Embryonic facial prominence (tissue), 1 donor: ENCODE measurements around the gene PCNX2.
"Not testable (repeated sequence)": the region's sequence is repeated elsewhere in the genome, so short reads cannot be mapped to it uniquely, and the experiment has no call there.

Source experiments
- DNase-seq: peaks from one replicate; pipeline ENCODE4 v3.0.0-alpha.2; 2016; ENCODE audit errors: extremely low spot score

PCNX2 gene

DNA sequence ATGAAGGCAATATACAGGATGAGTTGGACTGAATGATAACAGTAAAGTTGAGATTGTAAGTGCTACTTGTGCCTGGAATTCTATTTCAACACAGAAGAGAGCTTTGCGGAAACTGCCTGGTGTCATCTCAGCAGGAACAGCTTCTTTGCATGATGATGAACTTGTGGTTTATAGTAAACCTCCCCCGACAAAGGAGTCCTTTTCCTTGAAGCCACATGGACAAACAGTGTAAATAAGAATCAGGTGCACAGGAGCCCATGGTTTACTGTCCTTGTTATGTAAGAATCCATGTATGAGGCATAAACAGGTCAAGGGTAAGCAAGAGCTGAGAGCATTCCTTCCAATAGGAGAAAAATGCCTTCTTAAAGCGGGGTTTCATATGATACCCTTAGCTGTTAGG is 66.2 kb downstream of the PCNX2 start:
- no peak for DNase-seq

DNA sequence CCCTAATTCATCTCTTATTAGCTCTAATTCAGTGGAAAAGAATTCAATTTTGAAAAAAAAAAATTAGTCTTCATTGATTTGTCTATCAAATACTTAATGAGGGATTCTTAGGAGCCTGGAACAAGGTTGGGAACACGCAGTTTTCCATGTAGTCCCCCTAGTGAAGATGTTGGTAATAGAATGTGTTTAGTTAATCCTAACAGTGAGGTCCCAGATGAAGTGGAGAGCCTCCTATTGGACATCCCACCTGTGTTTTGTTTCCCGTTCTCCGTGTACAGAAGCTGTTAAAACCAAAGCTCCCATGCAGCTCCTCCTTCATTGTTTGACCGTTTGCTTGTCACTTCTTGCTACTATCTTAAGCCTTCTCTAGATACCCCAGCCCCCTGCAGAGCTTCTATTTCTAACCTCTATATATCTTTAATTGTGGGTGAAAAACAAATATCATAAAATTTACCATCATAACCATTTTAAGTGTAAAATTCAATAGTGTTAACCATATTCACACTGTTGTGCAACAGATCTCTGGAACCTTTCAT is 67.5 kb downstream of the PCNX2 start:
- DNase-seq = no peak

GRCh38 chr1:233224311-233224710 is 71.2 kb downstream of the PCNX2 start:
- no peak for DNase-seq

DNA sequence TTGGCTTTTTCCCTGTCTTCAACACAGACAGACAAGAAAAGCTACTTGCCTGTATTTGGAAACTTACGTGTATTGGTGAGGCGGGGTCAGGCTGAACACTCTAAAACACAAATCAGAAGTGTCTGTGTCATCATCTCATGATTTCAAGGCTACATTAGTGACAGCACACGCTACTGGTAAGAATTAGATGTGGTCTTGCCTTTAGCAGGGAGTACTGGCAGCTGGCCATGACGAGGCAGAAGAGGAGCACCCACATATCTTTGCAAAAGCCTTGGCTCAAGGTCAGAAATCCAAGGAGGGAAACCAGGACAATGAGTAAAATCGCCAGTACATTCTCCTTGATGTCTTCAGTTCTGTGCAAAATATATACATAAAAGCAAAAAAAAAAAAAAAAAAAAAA is 77.7 kb downstream of the PCNX2 start:
- no peak for DNase-seq

DNA sequence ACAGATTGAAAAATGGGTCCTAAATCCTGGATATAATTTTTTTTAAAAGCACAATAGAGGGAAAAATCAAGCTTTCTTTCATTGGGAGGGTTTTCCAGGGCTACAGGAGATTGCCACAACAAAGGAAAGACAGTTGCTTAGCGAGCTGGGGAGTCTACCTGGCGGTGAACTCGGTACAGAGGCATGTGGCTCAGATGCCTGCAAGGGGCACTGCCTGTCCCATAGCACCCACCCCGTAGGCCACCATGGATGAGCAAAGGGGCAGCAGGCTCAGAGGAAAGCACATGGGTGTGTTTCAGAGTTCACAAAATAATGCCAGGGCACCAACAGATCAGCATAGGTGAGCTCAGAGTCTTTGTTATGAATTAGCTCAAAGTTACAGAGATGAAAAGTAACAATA is 79.5 kb downstream of the PCNX2 start:
- DNase-seq = no peak

DNA sequence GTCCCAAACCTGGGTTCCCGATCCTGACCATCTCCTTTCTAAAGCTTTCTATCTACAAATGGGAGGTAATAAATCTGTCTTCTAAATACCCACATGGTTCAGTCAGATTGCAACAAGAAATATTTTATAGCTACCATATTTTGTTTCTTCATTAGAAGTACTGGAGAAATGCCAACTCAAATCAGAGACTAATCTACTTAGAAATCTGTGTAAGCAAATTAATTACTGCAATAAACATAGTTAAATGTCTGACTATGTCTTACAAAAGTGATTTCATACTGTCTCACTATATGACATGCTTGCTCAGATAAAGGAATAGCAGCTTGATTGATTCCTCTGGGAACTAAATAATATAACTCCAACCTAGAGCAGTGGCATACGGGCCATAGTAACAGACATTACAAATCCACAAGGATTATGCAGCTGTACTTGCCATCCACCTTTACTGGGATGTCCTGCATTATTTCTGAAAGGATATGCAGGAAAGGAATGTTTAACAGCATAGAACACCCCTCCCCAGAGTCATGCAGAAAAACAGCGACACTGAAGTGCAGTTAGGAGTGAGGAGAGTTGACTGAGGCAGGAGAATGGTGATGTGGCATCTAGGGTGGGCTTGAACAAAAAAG is 80.3 kb downstream of the PCNX2 start:
- DNase-seq = no peak

- DNase-seq = no peak
Observed at GRCh38 chr1:233211595-233211994, 83.9 kb downstream of the PCNX2 start.

- no peak for DNase-seq
Observed at GRCh38 chr1:233211106-233211505, 84.4 kb downstream of the PCNX2 start.

- no peak for DNase-seq
Observed at GRCh38 chr1:233209481-233209880, 86.0 kb downstream of the PCNX2 start.

DNA sequence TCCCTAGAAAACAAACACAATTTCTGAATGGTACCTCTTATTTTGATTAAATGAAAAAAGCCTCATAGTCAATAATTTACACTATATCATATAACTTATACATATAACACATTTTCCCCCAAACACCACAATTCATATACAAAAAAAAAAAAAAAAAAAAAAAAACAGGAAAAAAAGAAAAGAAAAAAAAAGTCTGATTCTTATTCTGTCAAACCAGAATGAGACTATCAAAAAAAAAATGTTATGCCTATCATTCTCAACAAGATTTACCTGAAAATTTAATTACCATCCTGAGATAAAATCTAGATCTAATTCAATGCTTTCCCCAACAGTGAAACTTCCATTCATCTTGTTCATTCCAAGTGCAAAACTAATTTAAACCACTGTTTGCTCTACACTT is 86.8 kb downstream of the PCNX2 start:
- no peak for DNase-seq

- DNase-seq = no peak
Observed at GRCh38 chr1:233197940-233198339, 97.6 kb downstream of the PCNX2 start.

GRCh38 chr1:233193741-233194140 is 101.8 kb downstream of the PCNX2 start:
- no peak for DNase-seq

- DNase-seq = no peak
Observed at GRCh38 chr1:233190987-233191386, 104.5 kb downstream of the PCNX2 start.

DNA sequence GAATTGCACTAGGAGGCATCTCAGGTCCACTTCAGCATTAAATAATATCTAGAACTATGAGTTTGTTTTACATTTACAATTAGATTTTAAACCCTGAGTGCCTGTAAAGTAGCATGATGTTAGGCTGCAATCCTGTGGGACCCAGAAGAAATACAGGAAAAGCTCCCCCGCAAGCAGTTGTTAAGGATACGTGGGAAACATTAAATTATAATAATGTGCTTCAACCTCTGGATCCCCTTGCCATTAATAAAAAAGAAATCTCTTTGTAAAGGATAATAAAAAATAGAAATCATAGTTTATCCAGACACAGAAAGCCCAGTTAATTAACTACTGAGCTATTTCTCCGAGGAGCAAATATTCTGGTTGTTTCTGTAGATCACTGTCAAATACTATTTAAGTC is 106.0 kb downstream of the PCNX2 start:
- DNase-seq = no peak

DNA sequence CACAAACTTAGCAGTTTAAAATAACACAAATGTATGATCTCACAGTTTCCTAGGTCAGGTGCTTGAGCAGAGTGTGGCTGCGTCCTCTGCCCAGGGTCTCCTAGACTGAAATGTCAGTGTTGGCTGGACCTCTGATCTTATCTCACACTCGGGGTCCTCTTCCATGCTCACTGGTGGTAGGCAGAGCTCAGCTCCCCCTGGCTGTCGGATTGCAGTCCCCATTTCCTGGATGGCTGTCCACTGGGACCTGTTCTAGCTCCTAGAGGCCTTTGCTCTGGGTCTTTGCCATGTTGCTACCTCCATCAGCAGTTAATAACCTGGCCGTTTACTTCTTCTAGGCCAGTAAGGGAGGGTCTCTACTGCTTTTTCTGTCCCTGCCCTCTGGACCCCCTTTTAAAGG is 107.5 kb downstream of the PCNX2 start:
- DNase-seq = no peak

DNA sequence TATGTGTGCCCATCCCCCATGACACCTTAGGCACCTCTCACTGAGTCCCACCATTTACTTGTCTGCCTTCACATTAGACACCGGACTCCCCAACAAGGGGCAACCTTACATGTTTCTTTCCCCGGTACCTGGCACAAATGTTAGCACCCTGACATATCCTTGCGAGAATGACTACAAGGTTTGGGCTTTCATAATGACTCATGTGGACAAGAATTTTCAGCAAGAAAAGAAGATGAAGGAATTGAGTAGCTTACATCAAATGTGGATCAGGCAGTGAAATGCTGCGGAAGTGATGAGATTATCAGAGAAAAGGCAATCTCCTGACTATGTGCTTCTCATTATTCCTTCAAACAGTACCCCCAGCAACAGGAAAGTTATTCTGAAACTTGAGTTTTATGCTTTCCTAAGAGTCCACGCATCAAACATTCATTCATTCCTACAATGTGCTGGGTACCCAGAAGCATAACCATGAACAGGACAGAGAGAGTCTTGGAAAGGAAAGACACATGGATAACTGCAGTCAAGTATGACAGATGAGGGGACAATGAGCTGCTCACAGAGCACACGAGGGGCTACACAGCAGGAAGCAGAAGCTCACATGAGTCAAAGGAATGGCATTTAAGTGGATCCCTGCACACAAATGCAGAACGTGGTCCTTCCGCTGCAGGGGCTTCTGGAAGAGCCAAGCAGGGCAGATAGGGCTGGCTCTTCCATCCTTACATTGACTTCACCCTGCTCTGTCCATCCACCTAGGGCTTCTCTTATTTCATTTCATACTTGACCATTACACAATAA is 112.1 kb downstream of the PCNX2 start:
- no peak for DNase-seq

DNA sequence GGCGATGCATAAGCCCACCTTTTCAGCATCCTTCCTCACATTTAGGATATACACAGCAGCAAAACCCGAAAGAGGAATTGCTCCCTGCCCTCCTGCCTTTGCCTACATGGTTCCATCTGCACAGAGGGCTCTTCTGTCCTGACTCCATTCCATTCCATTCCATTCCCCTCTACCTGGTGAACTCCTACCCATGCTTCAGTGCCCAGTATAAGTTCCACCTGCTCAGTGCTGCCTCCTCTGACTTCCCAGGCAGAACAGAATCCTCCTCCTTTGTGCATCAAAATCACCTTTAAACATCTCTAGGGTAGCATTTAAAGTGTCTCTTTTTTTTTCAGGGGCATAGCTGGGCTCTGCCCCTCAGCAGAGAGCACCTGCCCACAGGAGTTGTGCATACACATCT is 112.9 kb downstream of the PCNX2 start:
- DNase-seq = no peak

DNA sequence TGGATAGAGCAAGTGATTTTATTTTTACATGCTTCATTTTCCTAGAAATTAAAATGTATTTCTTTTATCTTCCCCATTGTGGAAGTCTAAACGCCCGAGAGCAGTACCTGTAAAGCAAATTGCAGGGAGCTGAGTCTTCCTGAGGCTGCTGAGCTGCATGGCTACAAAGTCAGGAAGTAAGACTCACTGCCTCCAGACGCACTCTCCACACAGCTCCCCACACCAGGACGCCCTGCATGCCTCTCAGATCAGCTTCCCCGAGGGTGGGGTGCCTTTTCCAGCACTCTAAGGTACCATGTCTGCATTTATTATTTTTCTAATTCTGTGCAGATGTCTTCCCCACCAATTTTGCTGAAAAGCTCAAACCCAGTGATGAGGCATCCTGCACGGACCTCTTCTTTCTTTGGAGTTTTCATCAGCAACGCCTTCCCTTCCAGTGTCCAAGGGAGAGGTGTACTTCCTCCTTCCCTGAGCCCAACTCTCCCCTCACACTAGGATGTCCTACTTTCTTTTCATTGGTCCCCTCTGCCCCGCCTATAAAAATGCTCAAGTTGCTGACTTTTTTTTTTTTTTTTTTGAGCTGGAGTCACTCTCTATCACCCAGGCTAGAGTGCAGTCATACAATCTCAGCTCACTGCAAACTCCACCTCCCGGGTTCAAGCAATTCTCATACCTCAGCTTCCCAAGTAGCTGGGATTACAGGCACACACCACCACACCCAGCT is 114.7 kb downstream of the PCNX2 start:
- no peak for DNase-seq

DNA sequence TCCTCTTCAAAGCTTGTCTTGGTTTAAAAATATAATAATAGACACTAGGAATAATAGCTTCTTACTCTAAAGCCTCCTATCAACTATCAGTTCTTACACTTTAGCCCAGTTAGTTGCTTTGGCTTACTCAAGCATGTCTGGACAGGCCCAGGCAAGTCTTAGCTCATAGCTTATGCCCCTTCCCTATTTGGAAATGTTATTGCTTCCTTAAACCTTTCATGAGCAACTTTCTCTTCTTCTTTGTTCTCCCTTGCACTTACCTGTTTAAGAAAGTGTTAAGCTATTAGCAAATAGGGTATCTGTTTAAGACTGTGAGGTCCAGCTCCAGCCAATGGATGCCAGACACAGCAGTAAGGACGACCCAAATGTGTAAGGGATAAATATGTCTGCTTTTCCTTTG is 115.9 kb downstream of the PCNX2 start:
- DNase-seq = not testable (repeated sequence)

DNA sequence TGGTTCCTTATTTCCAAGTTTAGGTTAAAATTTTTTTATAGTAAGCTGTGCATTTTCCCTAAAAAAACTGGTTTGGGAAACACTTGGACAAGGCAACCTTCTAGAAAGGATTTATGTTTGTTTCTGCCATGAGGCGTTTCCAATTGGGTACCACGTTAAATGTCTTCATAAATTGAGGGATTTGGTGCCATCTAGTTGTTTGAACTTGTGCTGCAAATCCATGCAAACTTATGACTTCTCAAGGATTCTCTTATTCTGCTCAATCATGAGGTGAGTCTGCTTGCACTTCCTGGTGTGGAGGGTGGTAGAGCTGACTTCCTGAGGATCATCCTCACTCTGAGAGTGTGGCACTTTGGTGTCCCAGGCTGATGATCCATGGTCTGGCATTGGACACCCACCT is 123.3 kb downstream of the PCNX2 start:
- no peak for DNase-seq

GRCh38 chr1:233170741-233171140 is 124.8 kb downstream of the PCNX2 start:
- DNase-seq = no peak

- DNase-seq = no peak
Observed at GRCh38 chr1:233168384-233168783, 127.1 kb downstream of the PCNX2 start.

- no peak for DNase-seq
Observed at GRCh38 chr1:233166896-233167295, 128.6 kb downstream of the PCNX2 start.
